Fibroblast of the aortic adventitia (primary cell): ENCODE measurements around the gene COL15A1. TPM values are rescaled to one million over a fixed set of nuclear protein-coding genes. Genes with fewer than 3 reads are reported as not detected.

Source experiments
- DNase-seq: peaks from one replicate; pipeline ENCODE4 v3.0.0-alpha.2; 2010; ENCODE audit warnings: low read depth
- H3K4me3 ChIP-seq: 2 replicates; pipeline ENCODE4 v1.5.1; 2011; ENCODE audit warnings: low read depth, mild to moderate bottlenecking, control low read depth, low read length, moderate library complexity
- CTCF ChIP-seq: IDR thresholded peaks from 2 replicates; pipeline ENCODE4 v1.5.1; 2011; ENCODE audit warnings: mild to moderate bottlenecking, low read length, control low read depth, inconsistent platforms; ENCODE audit not compliant: insufficient read depth
- total RNA-seq: library from RNA; depleted of rRNA; stranded (reverse); fragments of >200 nt; gene quantifications from 2 replicates; pipeline ENCODE4 v1.2.3, GENCODE V29; 2012; ENCODE audit warnings: low replicate concordance

The COL15A1 gene
- total RNA-seq, 1 donor = 25.3 TPM

GRCh38 chr9:99073985-99074901, 130.5 kb downstream of the COL15A1 start:
- no peak for TF ChIP-seq CTCF
- no peak overlapping the region for H3K4me3 ChIP-seq
- DNase-seq = no peak

GRCh38 chr9:99074902-99075245, 131.2 kb downstream of the COL15A1 start:
- no peak for TF ChIP-seq CTCF
- DNase-seq = no peak
- no peak overlapping the region for H3K4me3 ChIP-seq

- no peak overlapping the region for H3K4me3 ChIP-seq
- TF ChIP-seq CTCF = no peak
- DNase-seq = peak; percentile 11
These were observed 131.7 kb downstream of the COL15A1 start for GRCh38 chr9:99075246-99075912.

- no peak for TF ChIP-seq CTCF
- no peak for DNase-seq
These were observed 132.3 kb downstream of the COL15A1 start for GRCh38 chr9:99076030-99076429.

GRCh38 chr9:99076483-99077171, 132.9 kb downstream of the COL15A1 start:
- no peak for TF ChIP-seq CTCF
- H3K4me3 ChIP-seq = no peak overlapping the region
- DNase-seq = no peak

More at GRCh38 chr9:99076030-99076429, 132.3 kb downstream of the COL15A1 start:
- H3K4me3 ChIP-seq = no peak overlapping the region

- H3K4me3 ChIP-seq = no peak overlapping the region
These were observed 135.0 kb downstream of the COL15A1 start for GRCh38 chr9:99078717-99079116.

More at GRCh38 chr9:99078717-99079116, 135.0 kb downstream of the COL15A1 start:
- TF ChIP-seq CTCF = no peak
- no peak for DNase-seq
